AG09309 (cell line): ENCODE measurements around the gene LRP1B.

Source experiments
- DNase-seq: peaks from one replicate; pipeline ENCODE4 v3.0.0-alpha.2; 2010; ENCODE audit warnings: low read depth
- H3K4me3 ChIP-seq: 2 replicates; pipeline ENCODE4 v1.5.1; 2011; ENCODE audit warnings: mild to moderate bottlenecking, low read depth, low read length, moderate library complexity; ENCODE audit not compliant: control insufficient read depth
- TF ChIP-seq, protein P1 (sequence below): IDR thresholded peaks from 2 replicates; pipeline ENCODE4 v1.5.1; 2011; ENCODE audit warnings: mild to moderate bottlenecking, low read depth, low read length, inconsistent platforms; ENCODE audit not compliant: insufficient read depth, control insufficient read depth; ENCODE audit errors: missing control alignments

The LRP1B gene

GRCh38 chr2:140679752-140680151 lies 1451.1 kb downstream of the LRP1B start:
- no peak overlapping the region for H3K4me3 ChIP-seq
- TF ChIP-seq, protein P1, sequence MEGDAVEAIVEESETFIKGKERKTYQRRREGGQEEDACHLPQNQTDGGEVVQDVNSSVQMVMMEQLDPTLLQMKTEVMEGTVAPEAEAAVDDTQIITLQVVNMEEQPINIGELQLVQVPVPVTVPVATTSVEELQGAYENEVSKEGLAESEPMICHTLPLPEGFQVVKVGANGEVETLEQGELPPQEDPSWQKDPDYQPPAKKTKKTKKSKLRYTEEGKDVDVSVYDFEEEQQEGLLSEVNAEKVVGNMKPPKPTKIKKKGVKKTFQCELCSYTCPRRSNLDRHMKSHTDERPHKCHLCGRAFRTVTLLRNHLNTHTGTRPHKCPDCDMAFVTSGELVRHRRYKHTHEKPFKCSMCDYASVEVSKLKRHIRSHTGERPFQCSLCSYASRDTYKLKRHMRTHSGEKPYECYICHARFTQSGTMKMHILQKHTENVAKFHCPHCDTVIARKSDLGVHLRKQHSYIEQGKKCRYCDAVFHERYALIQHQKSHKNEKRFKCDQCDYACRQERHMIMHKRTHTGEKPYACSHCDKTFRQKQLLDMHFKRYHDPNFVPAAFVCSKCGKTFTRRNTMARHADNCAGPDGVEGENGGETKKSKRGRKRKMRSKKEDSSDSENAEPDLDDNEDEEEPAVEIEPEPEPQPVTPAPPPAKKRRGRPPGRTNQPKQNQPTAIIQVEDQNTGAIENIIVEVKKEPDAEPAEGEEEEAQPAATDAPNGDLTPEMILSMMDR = no peak
- DNase-seq = no peak

- no peak overlapping the region for H3K4me3 ChIP-seq
- no peak for DNase-seq
- TF ChIP-seq, protein P1 = no peak
These were observed 1460.9 kb downstream of the LRP1B start for GRCh38 chr2:140669911-140670310.

DNA sequence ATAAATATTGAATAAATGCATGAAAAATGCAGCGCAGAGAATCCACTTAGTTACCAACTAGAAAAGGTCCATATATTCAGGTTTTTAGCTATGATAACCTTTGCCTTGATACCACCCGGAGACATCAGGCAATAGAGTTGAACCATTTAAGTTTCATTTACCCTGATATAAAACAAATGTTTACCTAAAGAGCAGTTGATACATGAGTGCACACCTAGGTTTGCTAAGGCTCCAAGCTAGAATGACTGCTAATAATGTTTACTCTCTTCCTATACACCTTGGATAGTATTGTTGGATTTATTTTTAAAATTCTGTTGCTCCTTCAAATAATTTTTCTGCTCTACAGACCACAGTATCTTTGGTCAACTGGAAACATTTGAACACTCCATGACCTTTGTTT lies 1463.6 kb downstream of the LRP1B start:
- TF ChIP-seq, protein P1 = no peak
- DNase-seq = no peak
- no peak overlapping the region for H3K4me3 ChIP-seq

DNA sequence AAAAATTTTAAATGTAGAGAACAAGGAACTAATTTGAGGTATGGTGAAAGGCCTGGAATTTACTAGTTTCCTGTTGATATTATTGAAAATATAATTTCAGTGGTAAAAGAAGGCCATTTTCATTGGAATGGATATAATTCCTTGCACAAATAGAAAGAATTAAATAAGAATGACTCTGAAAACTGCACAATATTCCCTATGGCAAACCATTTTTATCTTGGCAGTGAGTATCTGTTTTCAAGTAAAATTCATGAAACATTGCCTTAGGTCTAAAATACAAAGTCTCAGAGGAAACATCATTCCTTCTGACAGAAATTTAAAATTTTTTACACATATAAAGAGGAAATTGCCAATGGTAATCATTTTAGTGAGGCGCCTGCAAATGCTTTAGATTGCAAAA lies 1468.3 kb downstream of the LRP1B start:
- TF ChIP-seq, protein P1 = no peak
- DNase-seq = no peak
- H3K4me3 ChIP-seq = no peak overlapping the region

- no peak for DNase-seq
- TF ChIP-seq, protein P1 = no peak
- H3K4me3 ChIP-seq = no peak overlapping the region
These were observed 1471.8 kb downstream of the LRP1B start for GRCh38 chr2:140658760-140659692.

DNA sequence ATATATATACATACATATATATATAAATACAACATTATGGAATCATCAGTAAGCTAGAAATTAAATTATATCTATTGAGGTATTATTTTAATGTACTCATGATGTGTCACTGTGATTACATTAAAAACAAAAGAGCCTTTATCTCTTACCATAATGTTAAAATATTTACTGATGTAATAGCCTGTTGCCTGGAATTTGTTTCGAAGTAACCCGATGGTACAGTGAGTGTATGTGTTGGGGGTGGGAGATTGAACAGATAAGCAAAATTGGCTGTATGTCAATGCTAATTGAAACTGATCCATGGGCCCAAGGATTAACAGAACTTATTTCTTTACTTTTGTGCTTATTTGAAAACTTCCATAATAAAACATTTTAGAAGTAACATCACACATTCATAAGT lies 1473.2 kb downstream of the LRP1B start:
- TF ChIP-seq, protein P1 = no peak
- DNase-seq = no peak
- H3K4me3 ChIP-seq = no peak overlapping the region
